GM23248 (cell line): ENCODE data around the gene LIM2. TPM values are rescaled to one million over a fixed set of nuclear protein-coding genes. Genes with fewer than 3 reads are reported as not detected.

Source experiments
- DNase-seq: peaks from one replicate; pipeline ENCODE4 v3.0.0-alpha.2; 2015
- H2AFZ ChIP-seq: fragments of 200-600 bp; sonication (generic); 2 replicates; pipeline ENCODE4 v1.6.1; 2016; ENCODE audit warnings: antibody characterized with exemption
- H3F3A ChIP-seq: fragments of 200-600 bp; sonication (generic); 2 replicates; pipeline ENCODE4 v1.6.1; 2016; ENCODE audit warnings: mild to moderate bottlenecking, antibody characterized with exemption, mixed run types; ENCODE audit not compliant: insufficient read depth
- H3K27ac ChIP-seq: fragments of 200-600 bp; sonication (generic); 2 replicates; pipeline ENCODE4 v1.5.1; 2016; ENCODE audit warnings: mild to moderate bottlenecking
- H3K27me3 ChIP-seq: fragments of 200-600 bp; sonication (generic); replicated peaks from 2 replicates; pipeline ENCODE4 v1.6.1; 2016; ENCODE audit warnings: mild to moderate bottlenecking; ENCODE audit not compliant: insufficient read depth
- H3K36me3 ChIP-seq: fragments of 200-600 bp; sonication (generic); 2 replicates; pipeline ENCODE4 v1.6.1; 2016; ENCODE audit warnings: low read depth, mild to moderate bottlenecking
- H3K4me1 ChIP-seq: fragments of 200-600 bp; sonication (generic); 2 replicates; pipeline ENCODE4 v1.6.1; 2016; ENCODE audit warnings: mild to moderate bottlenecking; ENCODE audit not compliant: insufficient read depth
- H3K4me2 ChIP-seq: fragments of 200-600 bp; sonication (generic); one replicate; pipeline ENCODE4 v1.6.1; 2016; ENCODE audit warnings: mild to moderate bottlenecking; ENCODE audit not compliant: unreplicated experiment
- H3K4me3 ChIP-seq: fragments of 200-600 bp; sonication (generic); 2 replicates; pipeline ENCODE4 v1.5.1; 2016; ENCODE audit warnings: mild to moderate bottlenecking
- H3K79me2 ChIP-seq: fragments of 200-600 bp; sonication (generic); 2 replicates; pipeline ENCODE4 v1.6.1; 2016; ENCODE audit warnings: mild to moderate bottlenecking; ENCODE audit not compliant: insufficient read depth
- H3K9ac ChIP-seq: fragments of 200-600 bp; sonication (generic); 2 replicates; pipeline ENCODE4 v1.6.1; 2016; ENCODE audit warnings: mild to moderate bottlenecking
- H3K9me2 ChIP-seq: fragments of 200-600 bp; sonication (generic); 2 replicates; pipeline ENCODE4 v1.6.1; 2016; ENCODE audit warnings: mixed run types, mild to moderate bottlenecking, moderate library complexity; ENCODE audit not compliant: insufficient read depth
- H3K9me3 ChIP-seq: fragments of 200-600 bp; sonication (generic); one replicate; pipeline ENCODE4 v1.6.1; 2017; ENCODE audit warnings: low read depth
- H4K20me1 ChIP-seq: fragments of 200-600 bp; sonication (generic); 2 replicates; pipeline ENCODE4 v1.6.0; 2016; ENCODE audit not compliant: insufficient read depth
- EZH2 ChIP-seq: fragments of 200-600 bp; sonication (generic); IDR thresholded peaks from 2 replicates; pipeline ENCODE4 v1.6.1; 2018; ENCODE audit warnings: antibody characterized with exemption, mild to moderate bottlenecking; ENCODE audit not compliant: insufficient read depth, poor library complexity, severe bottlenecking
- EZH2phosphoT487 ChIP-seq: fragments of 200-600 bp; sonication (generic); IDR thresholded peaks from 2 replicates; pipeline ENCODE4 v1.6.1; 2018; ENCODE audit warnings: antibody characterized with exemption, moderate library complexity, mild to moderate bottlenecking, low read depth; ENCODE audit not compliant: insufficient read depth
- WGBS, 2 experiments: methylation state at CpG; one replicate each; pipeline ENCODE4 v1.1.6; 2015 to 2017; ENCODE audit warnings: low lambda C conversion rate in 2 of 2, low coverage in 1 of 2; ENCODE audit errors: missing lambda C conversion rate in 2 of 2; 5-methylcytosine and 5-hydroxymethylcytosine counted together
- in situ Hi-C: fragments of 300-500 bp; cut with MboI; formaldehyde crosslinking; loops from 2 replicates; pipeline ENCODE4 v1.15.0; 2020
- polyA plus RNA-seq: library from polyadenylated mRNA; unstranded; fragments of >200 nt; fragmentation: Nextera tagmentation; extraction: Ambion mirVana; gene quantifications from 2 replicates; pipeline ENCODE4 v1.2.1, GENCODE V29; 2016
- total RNA-seq: library from RNA; depleted of rRNA; stranded (reverse); fragments of >200 nt; shearing (Covaris generic); gene quantifications from 2 replicates; pipeline ENCODE4 v1.2.3, GENCODE V29; 2014

Gene LIM2
- total and polyA plus RNA-seq, 2 experiments from 2014 or later, result not detected

- no peaks in the 10 kb centered on the region for H3F3A ChIP-seq
- H3K4me1 ChIP-seq, result peaks cover 14% of the 10 kb centered on the region; the same call in 1 of the 2 replicates
- H3K9me3 ChIP-seq, result no peaks in the 10 kb centered on the region
- TF ChIP-seq EZH2 (no peak), EZH2phosphoT487 (no peak)
- no peaks in the 10 kb centered on the region for H3K27me3 ChIP-seq
- in situ Hi-C loops, result no loop called here
- peak overlapping the region; percentile 88 for H3K27ac ChIP-seq
- DNase-seq, result peak; percentile 99
- WGBS, 2 experiments, result 1% methylated on average over 51 to 54 of the region's 54 CpGs
- H3K36me3 ChIP-seq, result no peaks in the 10 kb centered on the region
- no peaks in the 10 kb centered on the region for H4K20me1 ChIP-seq
- no peaks in the 10 kb centered on the region for H3K9me2 ChIP-seq
- H2AFZ ChIP-seq, result peak overlapping the region; percentile 91
- peak overlapping the region; percentile 95 for H3K9ac ChIP-seq
- H3K4me2 ChIP-seq, result peak overlapping the region; percentile 91
- peaks cover 45% of the 10 kb centered on the region for H3K79me2 ChIP-seq
- H3K4me3 ChIP-seq, result peak overlapping the region; percentile 77
These were observed 21.2 kb downstream of the LIM2 start for GRCh38 chr19:51366389-51367254.

DNA sequence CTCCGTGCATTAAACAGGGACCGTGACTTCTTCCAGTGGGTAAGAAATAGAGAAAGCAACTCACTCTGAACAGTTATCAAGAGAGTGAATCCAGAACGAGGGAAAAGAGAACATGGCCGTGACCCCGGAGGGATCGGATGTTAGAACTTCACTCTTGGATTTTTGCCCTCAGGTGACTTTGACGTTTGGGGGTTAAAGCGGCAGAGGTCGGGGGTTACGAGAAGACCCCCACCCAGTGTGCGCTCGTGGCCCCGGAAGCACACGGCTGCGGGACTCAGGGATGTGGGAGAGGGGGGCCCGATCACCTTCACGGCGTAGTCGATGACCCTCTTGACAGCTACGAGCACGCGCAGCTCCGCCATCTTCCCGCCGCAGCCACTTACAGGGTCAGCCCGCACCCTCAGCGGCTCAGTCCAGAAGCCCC is 21.8 kb downstream of the LIM2 start, which contains the start of gene ETFB:
Gene ETFB (minus strand): TSS at position 424 of the 424 bp plus-strand sequence. CDS start 62 bp downstream, at position 362.
- Histone ChIP-seq H3K27me3 (no peaks in the 10 kb centered on the region), H3K79me2 (peaks cover 50% of the 10 kb centered on the region), H2AFZ (peak within 1 kb of the TSS; percentile 91), H3K27ac (peak within 1 kb of the TSS; percentile 88), H3K9me2 (no peaks in the 10 kb centered on the region), H3K4me1 (peaks cover 14% of the 10 kb centered on the region; the same call in 1 of the 2 replicates), H3K4me2 (peak within 1 kb of the TSS; percentile 94), H3K4me3 (peak within 1 kb of the TSS; percentile 77), H3K9me3 (no peaks in the 10 kb centered on the region), H3K9ac (peak within 1 kb of the TSS; percentile 95), H3F3A (no peaks in the 10 kb centered on the region), H4K20me1 (no peaks in the 10 kb centered on the region), H3K36me3 (no peaks in the 10 kb centered on the region)
- WGBS, 2 experiments, result 0 to 3% methylated on average over 10 to 26 of the region's 27 CpGs
- in situ Hi-C loops, result no loop called here
- no peak for DNase-seq
- TF ChIP-seq EZH2phosphoT487, result no peak
- TF ChIP-seq EZH2, result no peak

- H3K4me3 ChIP-seq, result peak overlapping the region; percentile 77
- peak overlapping the region; percentile 71 for H2AFZ ChIP-seq
- in situ Hi-C loops, result no loop called here
- no peaks in the 10 kb centered on the region for H3K9me2 ChIP-seq
- peak; percentile 84 for DNase-seq
- H3F3A ChIP-seq, result peaks cover 1% of the 10 kb centered on the region
- peak overlapping the region; percentile 88 for H3K27ac ChIP-seq
- TF ChIP-seq EZH2phosphoT487 (no peak), EZH2 (no peak)
- no peaks in the 10 kb centered on the region for H4K20me1 ChIP-seq
- 10 to 11% methylated on average over 10 of the region's 10 CpGs for WGBS, 2 experiments
- no peaks in the 10 kb centered on the region for H3K9me3 ChIP-seq
- H3K79me2 ChIP-seq, result peaks cover 56% of the 10 kb centered on the region
- H3K4me2 ChIP-seq, result peak overlapping the region; percentile 94
- peak overlapping the region; percentile 95 for H3K9ac ChIP-seq
- no peaks in the 10 kb centered on the region for H3K27me3 ChIP-seq
- no peaks in the 10 kb centered on the region for H3K36me3 ChIP-seq
- peaks cover 14% of the 10 kb centered on the region; the same call in 1 of the 2 replicates for H3K4me1 ChIP-seq
These were observed 22.4 kb downstream of the LIM2 start for GRCh38 chr19:51365211-51365964.
